WTC11 (cell line): ENCODE data around the gene NGLY1. TPM values are rescaled to one million over a fixed set of nuclear protein-coding genes. Genes with fewer than 3 reads are reported as not detected.

Source experiments
- ATAC-seq: fragments of 200-7000 bp; cut with Tn5 transposase; 2 replicates; pipeline ENCODE4 v1.10.0; 2021; ENCODE audit warnings: mild to moderate bottlenecking, moderate library complexity
- CTCF ChIA-PET: fragments of 300-600 bp; sonication (Branson Sonifier 250); formaldehyde crosslinking; loops from one replicate; lab custom pipeline; 2021; ENCODE audit warnings: antibody characterized with exemption; lab: Charles Lee
- POLR2A ChIA-PET: fragments of 350-600 bp; sonication (Branson Sonifier 250); formaldehyde crosslinking; loops from one replicate; lab custom pipeline; 2021; ENCODE audit warnings: antibody characterized with exemption; lab: Charles Lee
- DNase-seq: peaks from one replicate; pipeline ENCODE4 v3.0.0; 2021; ENCODE audit warnings: low spot score
- H3K27ac Mint-ChIP-seq: 2 replicates; pipeline ENCODE4 v1.8.0; 2021; ENCODE audit warnings: mixed read lengths
- H3K27me3 Mint-ChIP-seq: 2 replicates; pipeline ENCODE4 v1.8.0; 2021; ENCODE audit warnings: low read depth, mild to moderate bottlenecking, moderate library complexity, mixed read lengths
- H3K36me3 Mint-ChIP-seq: 2 replicates; pipeline ENCODE4 v1.8.0; 2021; ENCODE audit warnings: mixed read lengths
- H3K4me1 Mint-ChIP-seq: 2 replicates; pipeline ENCODE4 v1.8.0; 2022; ENCODE audit warnings: mixed read lengths
- H3K4me3 Mint-ChIP-seq: 2 replicates; pipeline ENCODE4 v1.8.0; 2021; ENCODE audit warnings: mild to moderate bottlenecking, moderate library complexity, mixed read lengths
- H3K9me3 Mint-ChIP-seq: 2 replicates; pipeline ENCODE4 v1.8.0; 2021; ENCODE audit warnings: mixed read lengths
- ATF1 ChIP-seq: sonication (generic); formaldehyde crosslinking; IDR thresholded peaks from 2 replicates; pipeline ENCODE4 v1.8.1; 2023; ENCODE audit warnings: mild to moderate bottlenecking, moderate library complexity, missing genetic modification reagents
- ESRRA ChIP-seq: sonication (generic); formaldehyde crosslinking; IDR thresholded peaks from 2 replicates; pipeline ENCODE4 v1.8.1; 2022; ENCODE audit warnings: mild to moderate bottlenecking, missing genetic modification reagents, borderline replicate concordance
- FOXJ3 ChIP-seq: sonication (generic); formaldehyde crosslinking; IDR thresholded peaks from 2 replicates; pipeline ENCODE4 v1.9.0; 2021; ENCODE audit warnings: missing genetic modification reagents, mild to moderate bottlenecking, borderline replicate concordance
- GTF2I ChIP-seq: fragments of 250-450 bp; sonication (Bioruptor Pico); conservative IDR thresholded peaks from 2 replicates; pipeline ENCODE4 v1.4.0; 2021; ENCODE audit warnings: mild to moderate bottlenecking
- MYBL2 ChIP-seq: sonication (generic); formaldehyde crosslinking; IDR thresholded peaks from 2 replicates; pipeline ENCODE4 v1.8.1; 2023; ENCODE audit warnings: mild to moderate bottlenecking, moderate library complexity, missing genetic modification reagents
- NR2C2 ChIP-seq: sonication (generic); formaldehyde crosslinking; IDR thresholded peaks from 2 replicates; pipeline ENCODE4 v1.8.0; 2022; ENCODE audit warnings: mild to moderate bottlenecking, missing genetic modification reagents
- NR3C1 ChIP-seq: sonication (generic); formaldehyde crosslinking; conservative IDR thresholded peaks from 2 replicates; pipeline ENCODE4 v1.8.1; 2023; ENCODE audit warnings: low read depth, mild to moderate bottlenecking, missing genetic modification reagents
- SMAD4 ChIP-seq: sonication (generic); formaldehyde crosslinking; IDR thresholded peaks from 2 replicates; pipeline ENCODE4 v1.8.0; 2022; ENCODE audit warnings: mild to moderate bottlenecking, missing genetic modification reagents
- SP1 ChIP-seq: sonication (generic); formaldehyde crosslinking; conservative IDR thresholded peaks from 2 replicates; pipeline ENCODE4 v1.8.1; 2022; ENCODE audit warnings: missing genetic modification reagents
- TCF7 ChIP-seq: sonication (generic); formaldehyde crosslinking; IDR thresholded peaks from 2 replicates; pipeline ENCODE4 v1.8.0; 2022; ENCODE audit warnings: mild to moderate bottlenecking, low read depth, missing genetic modification reagents, moderate library complexity
- TEAD4 ChIP-seq: sonication (generic); formaldehyde crosslinking; IDR thresholded peaks from 2 replicates; pipeline ENCODE4 v1.8.0; 2022; ENCODE audit warnings: mild to moderate bottlenecking, missing genetic modification reagents
- USF1 ChIP-seq: sonication (generic); formaldehyde crosslinking; IDR thresholded peaks from 2 replicates; pipeline ENCODE4 v1.8.0; 2022; ENCODE audit warnings: mild to moderate bottlenecking, missing genetic modification reagents
- ZBTB21 ChIP-seq: sonication (generic); formaldehyde crosslinking; IDR thresholded peaks from 2 replicates; pipeline ENCODE4 v1.8.1; 2023; ENCODE audit warnings: mild to moderate bottlenecking, missing genetic modification reagents, borderline replicate concordance
- ZBTB43 ChIP-seq: sonication (generic); formaldehyde crosslinking; IDR thresholded peaks from 2 replicates; pipeline ENCODE4 v1.8.1; 2023; ENCODE audit warnings: mild to moderate bottlenecking, missing genetic modification reagents
- ZNF121 ChIP-seq: sonication (generic); formaldehyde crosslinking; IDR thresholded peaks from 2 replicates; pipeline ENCODE4 v1.8.0; 2023; ENCODE audit warnings: missing genetic modification reagents
- ZNF425 ChIP-seq: fragments of 250-450 bp; sonication (Bioruptor Pico); conservative IDR thresholded peaks from 2 replicates; pipeline ENCODE4 v1.9.0; 2021; ENCODE audit warnings: mild to moderate bottlenecking
- total RNA-seq: library from RNA; stranded (reverse); gene quantifications from 3 replicates; pipeline ENCODE4 v1.2.3, GENCODE V29; 2021
- TF ChIP-seq, protein P1 (sequence below): sonication (generic); formaldehyde crosslinking; IDR thresholded peaks from 2 replicates; pipeline ENCODE4 v1.8.1; 2023; ENCODE audit warnings: mild to moderate bottlenecking, missing genetic modification reagents
- TF ChIP-seq, protein P2 (sequence below): sonication (generic); formaldehyde crosslinking; IDR thresholded peaks from 2 replicates; pipeline ENCODE4 v1.8.1; 2022; ENCODE audit warnings: missing genetic modification reagents, borderline replicate concordance

The NGLY1 gene
- total RNA-seq, 1 experiment from 2014 or later: 20.6 TPM

- CTCF ChIA-PET: interaction anchor here (1.5 kb wide), 1 partner anchor 31 kb away, joined by 3 read pairs; no protein-coding TSS in a partner anchor
- 0 out of 2 replicates have a peak, but pooled peaks cover 4% of the 10 kb centered on the region for H3K4me1 Mint-ChIP-seq
- no peaks in the 10 kb centered on the region for H3K27me3 Mint-ChIP-seq
- no peaks in the 10 kb centered on the region for H3K36me3 Mint-ChIP-seq
- TF ChIP-seq SMAD4 (no peak), ATF1 (no peak), NR3C1 (CRISPR knock-in tag) (no peak)
- TF ChIP-seq, protein P1, sequence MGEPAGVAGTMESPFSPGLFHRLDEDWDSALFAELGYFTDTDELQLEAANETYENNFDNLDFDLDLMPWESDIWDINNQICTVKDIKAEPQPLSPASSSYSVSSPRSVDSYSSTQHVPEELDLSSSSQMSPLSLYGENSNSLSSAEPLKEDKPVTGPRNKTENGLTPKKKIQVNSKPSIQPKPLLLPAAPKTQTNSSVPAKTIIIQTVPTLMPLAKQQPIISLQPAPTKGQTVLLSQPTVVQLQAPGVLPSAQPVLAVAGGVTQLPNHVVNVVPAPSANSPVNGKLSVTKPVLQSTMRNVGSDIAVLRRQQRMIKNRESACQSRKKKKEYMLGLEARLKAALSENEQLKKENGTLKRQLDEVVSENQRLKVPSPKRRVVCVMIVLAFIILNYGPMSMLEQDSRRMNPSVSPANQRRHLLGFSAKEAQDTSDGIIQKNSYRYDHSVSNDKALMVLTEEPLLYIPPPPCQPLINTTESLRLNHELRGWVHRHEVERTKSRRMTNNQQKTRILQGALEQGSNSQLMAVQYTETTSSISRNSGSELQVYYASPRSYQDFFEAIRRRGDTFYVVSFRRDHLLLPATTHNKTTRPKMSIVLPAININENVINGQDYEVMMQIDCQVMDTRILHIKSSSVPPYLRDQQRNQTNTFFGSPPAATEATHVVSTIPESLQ (CRISPR knock-in tag): no peak
- H3K9me3 Mint-ChIP-seq: no peaks in the 10 kb centered on the region
- POLR2A ChIA-PET: no interaction called here
- DNase-seq (no peak), ATAC-seq (no peak)
- no peak overlapping the region for H3K27ac Mint-ChIP-seq
- H3K4me3 Mint-ChIP-seq: no peak overlapping the region
Measured at GRCh38 chr3:25678581-25678980, 104.7 kb downstream of the NGLY1 start.

- Mint-ChIP-seq H3K4me3 (no peak overlapping the region), H3K27me3 (no peaks in the 10 kb centered on the region)
- TF ChIP-seq USF1 (CRISPR knock-in tag) (no peak), ZNF121 (CRISPR knock-in tag) (no peak), ATF1 (no peak), ZBTB43 (CRISPR knock-in tag) (no peak), FOXJ3 (CRISPR knock-in tag) (no peak), NR2C2 (CRISPR knock-in tag) (no peak), ZBTB21 (CRISPR knock-in tag) (no peak), GTF2I (no peak), TCF7 (CRISPR knock-in tag) (no peak)
- TF ChIP-seq, protein P2, sequence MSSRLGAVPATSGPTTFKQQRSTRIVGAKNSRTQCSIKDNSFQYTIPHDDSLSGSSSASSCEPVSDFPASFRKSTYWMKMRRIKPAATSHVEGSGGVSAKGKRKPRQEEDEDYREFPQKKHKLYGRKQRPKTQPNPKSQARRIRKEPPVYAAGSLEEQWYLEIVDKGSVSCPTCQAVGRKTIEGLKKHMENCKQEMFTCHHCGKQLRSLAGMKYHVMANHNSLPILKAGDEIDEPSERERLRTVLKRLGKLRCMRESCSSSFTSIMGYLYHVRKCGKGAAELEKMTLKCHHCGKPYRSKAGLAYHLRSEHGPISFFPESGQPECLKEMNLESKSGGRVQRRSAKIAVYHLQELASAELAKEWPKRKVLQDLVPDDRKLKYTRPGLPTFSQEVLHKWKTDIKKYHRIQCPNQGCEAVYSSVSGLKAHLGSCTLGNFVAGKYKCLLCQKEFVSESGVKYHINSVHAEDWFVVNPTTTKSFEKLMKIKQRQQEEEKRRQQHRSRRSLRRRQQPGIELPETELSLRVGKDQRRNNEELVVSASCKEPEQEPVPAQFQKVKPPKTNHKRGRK: no peak
- TF ChIP-seq, all 79 proteins: peak for 0
- no peaks in the 10 kb centered on the region for H3K36me3 Mint-ChIP-seq
- ChIA-PET CTCF (no interaction called here), POLR2A (no interaction called here)
- DNase-seq: no peak
- 0 out of 2 replicates have a peak, but pooled peaks cover 4% of the 10 kb centered on the region for H3K4me1 Mint-ChIP-seq
- H3K27ac Mint-ChIP-seq: no peak overlapping the region
- no peak for ATAC-seq
- H3K9me3 Mint-ChIP-seq: no peaks in the 10 kb centered on the region
Measured at GRCh38 chr3:25677121-25677520, 106.1 kb downstream of the NGLY1 start.

- CTCF ChIA-PET: no interaction called here
- Mint-ChIP-seq H3K4me1 (0 out of 2 replicates have a peak, but pooled peaks cover 4% of the 10 kb centered on the region), H3K36me3 (no peaks in the 10 kb centered on the region), H3K4me3 (no peak overlapping the region)
- no peak for ATAC-seq
- TF ChIP-seq ESRRA (CRISPR knock-in tag) (no peak), SMAD4 (no peak), SP1 (CRISPR knock-in tag) (no peak), TEAD4 (CRISPR knock-in tag) (no peak), ZNF425 (no peak), MYBL2 (CRISPR knock-in tag) (no peak)
- TF ChIP-seq, all 79 proteins: peak for 0
- no peak for DNase-seq
- Mint-ChIP-seq H3K27ac (no peak overlapping the region), H3K9me3 (no peaks in the 10 kb centered on the region), H3K27me3 (no peaks in the 10 kb centered on the region)
- POLR2A ChIA-PET: no interaction called here
Measured at GRCh38 chr3:25674670-25675069, 108.6 kb downstream of the NGLY1 start.
